ENCODE measurements around the gene NUP50.
"Not testable (repeated sequence)": the region's sequence is repeated elsewhere in the genome, so short reads cannot be mapped to it uniquely, and the experiment has no call there.

NUP50 gene

DNA sequence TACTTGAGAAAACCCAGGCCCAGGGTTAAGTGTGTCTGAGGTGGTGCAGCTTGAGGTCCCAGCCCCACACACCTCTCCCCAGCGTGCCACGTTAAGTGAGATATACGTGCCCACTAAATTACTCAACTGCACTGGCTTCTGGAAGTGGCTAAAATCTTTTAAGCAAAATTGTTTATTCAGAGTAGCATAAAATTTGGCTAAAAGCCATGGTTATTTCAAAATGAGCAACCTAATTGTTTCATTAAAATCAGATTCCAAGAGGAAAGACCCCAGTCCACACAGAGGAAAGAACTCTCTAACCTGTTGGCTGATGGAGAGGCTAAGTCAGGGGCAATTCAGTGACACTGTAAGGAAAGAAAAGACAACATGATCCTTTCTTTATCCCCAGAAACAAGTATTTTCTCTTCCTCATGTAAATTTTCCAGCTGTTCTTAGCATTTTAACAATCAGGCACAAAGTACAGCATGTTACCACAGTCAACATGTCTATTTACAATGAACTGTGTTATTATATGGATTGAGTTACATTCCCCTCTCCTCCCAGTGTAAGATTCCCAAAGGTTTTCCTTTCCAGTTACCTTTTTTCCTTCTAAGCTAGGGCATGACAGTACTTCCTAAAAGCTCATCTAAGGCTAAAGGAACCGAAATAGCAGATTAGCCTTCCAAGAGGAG is 26.6 kb downstream of the NUP50 start:
- Histone ChIP-seq H3K4me3 (no peak overlapping the region), H3K27ac (no peak overlapping the region)

DNA sequence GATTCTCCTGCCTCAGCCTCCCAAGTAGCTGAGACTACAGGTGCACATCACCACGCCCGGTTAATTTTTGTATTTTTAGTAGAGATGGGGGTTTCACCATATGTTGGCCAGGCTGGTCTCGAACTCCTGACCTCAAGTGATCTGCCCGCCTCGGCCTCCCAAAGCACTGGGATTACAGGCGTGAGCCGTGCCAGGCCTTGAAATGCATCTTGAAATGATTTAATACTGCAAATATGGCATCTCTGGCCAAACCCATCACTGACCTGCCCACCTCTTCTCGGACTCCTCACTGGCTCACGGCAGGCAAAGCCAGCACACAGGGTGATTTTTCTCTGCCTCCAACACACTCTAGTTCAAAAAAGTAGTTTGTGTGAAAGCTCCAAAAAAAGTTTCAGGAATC is 28.0 kb downstream of the NUP50 start:
- not testable (repeated sequence) for H3K4me3 ChIP-seq, H3K27ac ChIP-seq

DNA sequence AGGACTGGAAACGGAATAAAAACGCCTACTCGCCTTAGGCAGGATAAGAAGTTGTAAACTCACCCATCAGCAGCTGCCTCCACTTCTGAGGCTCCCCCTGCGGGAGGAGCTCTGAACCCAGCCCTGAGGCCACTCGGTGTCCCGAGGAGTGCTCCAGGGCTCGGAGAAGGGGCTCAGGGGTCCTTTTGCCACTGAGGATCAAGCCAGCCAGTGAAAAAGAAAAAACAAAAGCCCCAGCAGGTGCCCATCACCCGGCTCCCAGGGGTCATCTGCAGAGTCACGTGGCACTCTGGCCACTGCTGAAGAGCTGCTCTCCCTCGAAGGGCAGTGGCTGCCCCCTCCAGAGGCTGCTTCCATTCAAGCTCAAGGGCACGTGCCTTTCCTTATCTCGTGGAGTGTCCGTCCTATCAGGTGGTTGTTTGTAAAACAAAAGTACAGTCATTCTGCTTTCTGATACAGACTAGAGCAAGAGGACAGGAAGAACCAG is 29.0 kb downstream of the NUP50 start:
- H3K27ac ChIP-seq: no peak overlapping the region
- H3K4me3 ChIP-seq: no peak overlapping the region

GRCh38 chr22:45194686-45195085 is 31.0 kb downstream of the NUP50 start:
- Histone ChIP-seq H3K4me3 (no peak overlapping the region), H3K27ac (no peak overlapping the region)

DNA sequence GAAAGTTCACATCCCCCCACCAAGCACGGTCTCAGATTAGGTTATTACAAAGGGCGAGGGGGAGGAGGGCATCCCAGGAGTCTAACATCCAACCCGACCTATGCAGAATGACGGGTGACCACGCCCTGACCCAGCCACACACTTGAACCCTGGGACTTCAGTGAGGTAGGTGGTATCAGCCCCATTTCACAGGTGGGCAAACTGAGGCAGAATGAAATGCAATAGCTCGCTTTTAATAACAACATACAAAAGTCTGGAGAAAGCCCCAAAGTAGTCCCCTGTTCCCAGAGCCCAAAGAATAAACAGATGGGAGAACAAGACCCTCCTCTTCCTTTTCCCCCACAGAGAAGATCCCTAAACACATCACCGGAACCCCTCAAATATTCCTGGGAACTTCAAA is 31.9 kb downstream of the NUP50 start:
- no peak overlapping the region for H3K4me3 ChIP-seq
- H3K27ac ChIP-seq: no peak overlapping the region

DNA sequence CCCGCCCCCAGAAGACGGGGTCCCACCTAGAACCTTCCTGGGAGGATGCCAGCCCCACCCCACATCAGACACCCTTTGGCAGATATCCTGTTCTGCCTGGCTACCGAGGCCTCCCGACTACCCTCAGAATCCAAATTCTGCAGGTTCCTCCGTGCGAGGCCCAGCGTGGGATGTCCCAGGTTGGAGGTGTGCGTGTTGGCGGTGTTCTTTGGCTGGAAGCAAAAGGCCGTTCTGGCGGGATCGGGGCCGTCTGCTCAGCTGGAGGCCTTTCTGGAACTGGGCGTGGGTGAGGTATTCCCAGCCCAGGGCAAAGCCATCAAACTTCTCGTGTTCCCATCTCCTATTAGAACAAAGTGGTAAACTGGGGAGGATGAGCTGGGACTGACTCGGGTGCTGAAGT is 32.6 kb downstream of the NUP50 start:
- Histone ChIP-seq H3K27ac (no peak overlapping the region), H3K4me3 (no peak overlapping the region)

DNA sequence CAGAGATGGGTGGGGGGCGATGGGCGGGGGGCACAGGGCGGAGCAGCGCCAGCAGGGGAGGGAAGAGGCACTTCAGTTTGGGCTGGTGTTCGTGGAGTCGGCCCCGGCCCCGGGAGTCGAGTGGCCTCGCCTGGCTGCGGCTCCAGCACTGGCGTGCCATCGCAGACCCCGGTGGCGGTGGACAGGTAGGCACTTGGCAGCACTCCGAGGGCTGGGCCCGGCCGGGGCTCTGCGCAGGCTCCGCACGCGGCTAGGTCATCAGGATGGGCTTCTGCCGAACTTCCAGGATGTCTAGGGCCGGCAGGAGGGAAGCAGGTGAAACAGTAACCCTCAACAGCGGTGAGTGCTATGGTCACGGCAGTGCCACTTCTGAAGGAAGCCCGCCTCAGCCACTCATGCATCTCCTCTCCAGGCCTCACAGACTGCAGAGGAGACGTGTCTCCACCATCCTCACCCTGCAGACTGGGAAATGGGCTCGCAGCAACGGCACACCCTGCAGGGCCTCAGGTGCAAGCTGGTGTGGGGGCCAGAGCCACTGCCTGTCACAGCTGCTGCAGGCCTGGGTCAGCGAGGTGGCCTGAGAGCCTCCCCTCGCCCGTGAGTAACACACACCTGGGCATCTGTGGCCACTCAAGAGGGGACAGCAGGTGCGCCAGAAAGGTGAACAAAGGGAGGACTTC is 33.3 kb downstream of the NUP50 start:
- no peak overlapping the region for H3K27ac ChIP-seq

DNA sequence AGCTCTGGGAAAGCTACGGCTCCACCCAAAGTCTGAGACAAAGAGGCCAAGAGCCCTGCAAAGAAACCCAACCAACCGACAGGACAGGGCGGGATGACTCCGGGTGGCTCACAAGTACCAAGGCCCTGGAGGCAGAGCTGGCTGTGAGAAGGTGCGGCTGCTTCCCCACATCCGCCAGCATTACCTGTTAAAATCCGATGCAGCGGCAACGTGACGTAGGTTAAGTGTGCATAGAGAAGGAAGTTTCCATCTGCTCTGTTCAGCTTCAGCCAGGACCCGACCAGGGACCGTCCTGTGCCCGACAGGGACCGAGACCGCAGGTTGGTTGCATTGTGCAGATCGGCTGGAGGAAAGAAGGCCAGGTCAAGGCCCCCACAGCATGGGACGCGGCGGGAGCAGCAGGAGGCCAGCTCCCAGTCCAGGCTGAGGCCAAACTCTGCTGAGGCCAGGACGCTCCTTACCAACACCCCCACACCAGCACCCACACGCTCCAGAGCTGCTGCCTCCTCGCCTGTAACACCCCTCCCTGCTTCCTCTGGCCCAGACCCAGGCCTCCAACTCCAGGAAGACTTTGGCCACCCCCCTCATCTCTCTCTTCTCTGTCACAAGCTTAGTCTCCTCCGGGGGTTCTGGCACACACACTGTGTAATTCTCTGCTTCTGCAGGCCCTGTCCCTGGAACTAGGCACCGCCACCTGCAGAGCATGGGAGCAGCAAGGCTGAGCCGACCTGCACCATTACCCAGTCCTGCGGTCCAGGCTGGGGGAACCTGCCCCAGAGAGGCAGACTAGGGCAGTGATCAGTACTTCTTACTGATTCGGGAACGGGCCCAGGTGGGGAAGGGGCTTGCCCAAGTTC is 34.1 kb downstream of the NUP50 start:
- no peak overlapping the region for H3K4me3 ChIP-seq
- peak overlapping the region in 1 of 21 experiments; percentile 8 for H3K27ac ChIP-seq

More for the DNA sequence above, 33.3 kb downstream of the NUP50 start:
- H3K4me3 ChIP-seq: no peak overlapping the region

- no peak overlapping the region for H3K4me3 ChIP-seq
- H3K27ac ChIP-seq: no peak overlapping the region
Measured at GRCh38 chr22:45198463-45198795, 34.7 kb downstream of the NUP50 start.

GRCh38 chr22:45199723-45200122 is 36.0 kb downstream of the NUP50 start:
- no peak overlapping the region for H3K27ac ChIP-seq
- H3K4me3 ChIP-seq: no peak overlapping the region

DNA sequence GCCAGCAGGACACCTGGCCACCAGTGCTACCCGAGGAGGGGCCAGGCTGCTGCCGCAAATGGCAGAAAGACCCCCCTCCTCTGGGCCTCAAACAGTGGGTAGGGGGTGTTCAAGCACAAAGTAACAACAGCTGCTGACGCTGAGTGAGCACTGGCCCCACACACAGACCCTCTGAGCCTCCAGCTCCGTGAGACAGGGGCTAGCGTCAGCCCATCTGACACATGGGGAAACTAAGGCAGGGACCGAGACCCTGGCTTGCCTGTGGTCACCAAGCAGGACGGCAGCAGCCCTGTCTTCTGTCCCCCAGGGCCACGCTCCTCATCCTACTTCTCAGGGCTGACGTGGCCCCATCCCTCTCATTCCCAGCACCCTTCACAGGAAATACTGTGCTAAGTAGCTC is 36.5 kb downstream of the NUP50 start:
- H3K4me3 ChIP-seq: no peak overlapping the region
- no peak overlapping the region for H3K27ac ChIP-seq

GRCh38 chr22:45200860-45201511 is 37.3 kb downstream of the NUP50 start:
- peak overlapping the region in 3 of 21 experiments; percentile 6 to 60 (median 13) for H3K27ac ChIP-seq
- no peak overlapping the region for H3K4me3 ChIP-seq

GRCh38 chr22:45201678-45202332 is 38.1 kb downstream of the NUP50 start:
- H3K4me3 ChIP-seq: no peak overlapping the region
- peak overlapping the region in 12 of 21 experiments; percentile 3 to 69 (median 23) for H3K27ac ChIP-seq

GRCh38 chr22:45202333-45203149 is 38.8 kb downstream of the NUP50 start:
- no peak overlapping the region for H3K4me3 ChIP-seq
- H3K27ac ChIP-seq: peak overlapping the region in 11 of 21 experiments; percentile 1 to 69 (median 19)

- Histone ChIP-seq H3K27ac (peak overlapping the region in 2 of 21 experiments; percentile 35 to 50), H3K4me3 (no peak overlapping the region)
Measured at GRCh38 chr22:45203150-45203951, 39.6 kb downstream of the NUP50 start.

GRCh38 chr22:45204241-45204640 is 40.5 kb downstream of the NUP50 start:
- Histone ChIP-seq H3K4me3 (no peak overlapping the region), H3K27ac (peak overlapping the region in 5 of 21 experiments; percentile 16 to 50 (median 31))

DNA sequence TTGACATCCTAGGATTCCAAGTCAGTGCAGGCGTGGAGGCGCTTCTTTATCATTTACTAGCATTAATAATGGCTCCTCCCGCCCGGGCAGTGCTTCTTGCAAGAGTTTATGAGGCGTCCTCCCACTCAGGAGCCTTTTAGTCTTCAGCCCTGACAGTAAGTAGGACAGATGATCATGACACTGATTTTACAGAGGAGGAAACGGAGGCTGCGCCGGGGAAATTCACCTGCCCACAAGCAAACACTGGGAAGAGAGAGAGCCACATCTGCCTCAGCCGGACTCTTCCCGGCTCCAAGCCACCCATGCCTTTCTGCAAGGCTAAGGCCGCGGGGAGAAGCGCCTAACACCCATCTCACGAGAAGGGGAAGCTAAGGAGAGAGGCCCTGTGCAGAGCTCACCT is 41.1 kb downstream of the NUP50 start:
- Histone ChIP-seq H3K27ac (peak overlapping the region in 2 of 21 experiments; percentile 31 to 50), H3K4me3 (no peak overlapping the region)

Measured in skin epidermis (tissue), 12 donors.